Measurements from ENCODE around the gene KIF3B.

- TF ChIP-seq CTCF (conservative IDR thresholded peaks at IDR 0.05; ENCODE audit: low read depth, low read length) (no peak), EZH2 (IDR thresholded peaks at IDR 0.05; ENCODE audit: borderline replicate concordance, low read depth, low read length, poor library complexity, severe bottlenecking) (no peak)
Measured at GRCh38 chr20:32333988-32334885, 56.8 kb downstream of the KIF3B start.

Data from A673 (cell line).